Stimulated activated CD4-positive, alpha-beta T cell treated with anti-CD3 and anti-CD28 coated beads, TNF-alpha, amount 100 ng/mL, for 4 hours (primary cell): ENCODE results near the gene FOXI3.

Source experiments
- DNase-seq, 3 experiments: peaks; one replicate each; pipeline ENCODE4 v3.0.0-alpha.2; 2020; ENCODE audit warnings: low read depth in 3 of 3

Gene FOXI3

DNA sequence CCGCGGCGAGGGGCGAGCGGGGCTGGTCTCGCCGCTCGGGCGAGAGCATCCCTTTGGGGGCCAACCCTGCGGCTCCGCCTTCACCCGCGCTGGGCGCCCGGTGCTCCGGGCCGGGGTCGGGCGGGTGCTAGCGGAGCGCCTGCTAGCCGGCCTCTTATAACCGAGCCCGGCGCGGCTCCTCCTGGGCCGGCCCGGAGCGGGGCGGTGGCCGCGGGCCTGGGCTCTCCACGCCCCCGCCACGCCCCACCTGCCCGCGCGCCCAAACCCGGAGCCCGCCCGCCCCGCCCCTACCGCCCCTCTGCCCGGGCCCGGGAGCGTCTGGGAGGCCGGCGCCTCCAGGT, at the start of gene FOXI3:
TSS of gene FOXI3 (minus strand) at position 129 of the 341 bp plus-strand sequence. CDS start 158 bp downstream, outside the sequence.
- DNase-seq, result no peak

DNA sequence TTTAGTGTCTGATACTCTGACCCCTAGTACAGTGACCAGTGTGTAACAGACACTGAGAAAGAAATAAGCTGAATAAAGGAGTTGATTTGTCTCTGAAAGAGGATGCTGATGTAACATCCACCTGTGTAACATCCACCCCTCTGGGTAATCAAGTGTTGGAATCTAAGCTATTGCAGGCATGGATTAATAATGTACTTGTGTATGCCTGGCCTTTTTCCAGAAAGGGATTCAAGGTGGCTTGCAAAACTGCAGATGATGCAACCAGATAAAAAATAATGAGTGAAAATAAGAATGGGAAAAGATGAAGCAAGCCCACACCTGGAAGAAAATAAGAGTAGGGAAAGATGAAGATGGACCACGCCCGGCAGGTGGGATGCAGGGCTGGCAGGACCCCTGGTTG, 48.2 kb upstream of the FOXI3 start:
- DNase-seq, result no peak

DNA sequence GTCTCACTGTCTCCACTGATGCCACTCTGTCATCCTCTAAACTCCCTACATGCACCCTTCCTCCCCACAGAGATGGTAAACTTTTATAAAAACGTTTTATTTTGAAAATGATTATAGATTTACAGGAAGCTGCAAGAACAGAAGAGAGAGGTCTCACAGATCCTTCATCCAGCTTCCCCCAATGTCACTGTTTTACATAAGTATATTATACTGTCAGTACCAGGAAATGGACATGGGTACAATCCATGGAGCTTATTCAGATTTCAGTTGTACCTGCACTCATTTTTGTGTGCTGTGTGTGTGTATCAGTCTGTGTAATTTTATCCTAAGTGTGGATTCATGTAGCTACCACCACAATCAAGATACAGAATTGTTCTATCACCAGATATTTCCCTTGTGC, 46.7 kb upstream of the FOXI3 start:
- no peak for DNase-seq

- DNase-seq, result no peak
Observed at GRCh38 chr2:88493481-88493880, 41.0 kb upstream of the FOXI3 start.

GRCh38 chr2:88492002-88492401, 39.5 kb upstream of the FOXI3 start:
- no peak for DNase-seq

DNA sequence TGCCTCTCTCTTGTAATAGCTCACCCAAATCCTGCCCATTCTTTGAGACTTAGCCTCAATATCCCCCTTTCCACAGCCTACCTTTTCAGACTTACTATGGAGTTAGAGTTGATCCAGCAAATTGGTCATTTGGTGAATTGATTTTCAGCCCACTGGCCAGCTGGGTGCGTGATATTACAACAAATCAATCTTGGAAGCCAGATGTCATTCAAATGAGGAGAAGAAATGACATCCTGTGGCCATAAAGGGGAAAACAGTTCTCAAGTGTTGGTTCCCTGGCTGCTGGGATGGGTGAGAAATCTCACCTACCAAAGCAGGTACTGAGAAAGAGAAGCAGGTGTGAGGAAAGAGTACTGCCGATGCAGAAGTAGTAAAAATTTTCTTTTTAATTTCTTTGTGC, 36.7 kb upstream of the FOXI3 start:
- DNase-seq, result no peak

GRCh38 chr2:88483200-88483599, 30.7 kb upstream of the FOXI3 start:
- no peak for DNase-seq

DNA sequence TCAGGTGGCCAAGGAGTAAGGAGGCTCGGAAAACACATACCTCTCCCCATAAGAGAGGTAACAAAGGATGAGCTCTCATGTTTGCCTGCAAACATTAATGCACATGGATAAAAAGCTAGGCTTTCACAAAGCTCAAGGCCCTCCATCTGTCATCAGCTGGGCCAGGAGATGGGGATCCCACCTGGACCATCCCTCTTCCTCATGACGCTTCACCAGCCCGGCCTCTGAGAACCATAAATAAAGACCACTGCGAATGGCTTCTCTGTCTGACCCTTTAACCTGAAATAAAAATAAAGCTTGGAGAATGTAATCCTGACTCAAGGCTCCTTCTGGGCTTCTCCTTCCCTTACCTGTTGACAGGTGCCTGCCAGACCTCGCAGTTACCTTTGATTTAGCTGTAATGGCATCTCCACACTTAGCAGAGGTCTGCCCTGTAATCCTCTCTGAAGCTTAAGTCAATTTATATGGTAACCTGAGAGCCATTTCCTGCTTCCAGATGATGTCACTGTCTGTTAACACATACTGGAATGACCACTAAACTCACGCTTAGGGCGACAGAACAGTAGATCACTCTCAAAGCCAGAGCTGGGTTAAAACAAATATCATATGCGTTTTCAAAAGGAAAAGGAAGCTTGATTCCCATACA, 29.3 kb upstream of the FOXI3 start:
- DNase-seq, result no peak

DNA sequence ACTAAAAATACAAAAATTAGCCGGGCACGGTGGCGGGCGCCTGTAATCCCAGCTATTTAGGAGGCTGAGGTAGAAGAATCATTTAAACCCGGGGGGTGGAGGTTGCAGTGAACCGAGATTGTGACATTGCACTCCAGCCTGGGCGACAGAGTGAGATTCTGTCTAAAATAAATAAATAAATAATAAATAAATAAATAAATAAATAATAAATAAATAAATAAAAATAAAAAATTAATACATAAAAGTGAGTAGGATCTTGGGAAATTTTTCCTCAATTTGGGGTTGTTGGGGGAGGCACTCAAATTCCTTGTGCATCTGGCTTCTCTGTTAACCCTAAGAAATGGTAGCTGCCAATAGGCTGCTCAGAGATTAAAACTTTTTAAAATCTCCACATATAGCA, 20.3 kb upstream of the FOXI3 start:
- DNase-seq, result no peak

DNA sequence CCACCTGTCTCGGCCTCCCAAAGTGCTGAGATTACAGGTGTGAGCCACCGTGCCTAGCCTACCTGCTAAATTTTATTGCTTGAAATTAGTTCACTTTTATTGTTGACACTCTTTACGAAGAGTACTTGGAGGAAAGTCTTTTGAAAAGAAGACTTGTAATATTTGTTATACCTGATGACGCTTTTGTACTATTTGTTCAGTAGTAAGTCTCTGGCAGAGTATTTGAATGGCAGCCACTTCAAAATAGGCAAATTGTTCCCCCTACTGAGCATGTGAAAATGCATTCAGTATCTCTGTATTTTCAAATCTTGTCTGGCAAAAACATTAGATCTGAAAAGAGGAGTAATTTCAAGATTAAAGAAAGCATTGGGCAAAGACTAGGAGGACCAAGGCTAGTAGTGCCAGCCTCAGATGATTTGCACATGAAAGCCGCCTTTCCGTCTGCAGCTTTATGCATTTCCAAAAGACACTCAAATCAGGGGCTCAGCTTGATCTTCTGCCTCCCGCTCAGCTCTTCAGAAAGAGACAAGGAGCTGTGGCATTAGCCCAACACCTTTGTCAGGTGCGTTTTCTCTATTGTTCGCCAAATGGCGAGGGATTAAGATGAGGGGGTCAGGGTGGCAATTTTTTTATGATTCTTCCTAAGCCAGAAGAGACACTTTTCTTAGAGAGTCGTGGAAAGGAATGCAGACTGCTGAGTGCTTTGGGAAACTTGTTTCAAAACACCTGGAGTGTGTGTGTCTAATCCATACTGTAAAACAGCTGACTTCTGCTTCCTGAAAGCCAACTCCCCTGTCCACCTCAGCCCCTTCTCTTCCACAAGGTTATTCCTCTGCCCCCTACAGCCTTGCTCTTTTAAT, 18.8 kb upstream of the FOXI3 start:
- no peak for DNase-seq

GRCh38 chr2:88469202-88470114, 17.0 kb upstream of the FOXI3 start:
- no peak for DNase-seq

GRCh38 chr2:88464153-88464552, 11.7 kb upstream of the FOXI3 start:
- DNase-seq, result no peak

DNA sequence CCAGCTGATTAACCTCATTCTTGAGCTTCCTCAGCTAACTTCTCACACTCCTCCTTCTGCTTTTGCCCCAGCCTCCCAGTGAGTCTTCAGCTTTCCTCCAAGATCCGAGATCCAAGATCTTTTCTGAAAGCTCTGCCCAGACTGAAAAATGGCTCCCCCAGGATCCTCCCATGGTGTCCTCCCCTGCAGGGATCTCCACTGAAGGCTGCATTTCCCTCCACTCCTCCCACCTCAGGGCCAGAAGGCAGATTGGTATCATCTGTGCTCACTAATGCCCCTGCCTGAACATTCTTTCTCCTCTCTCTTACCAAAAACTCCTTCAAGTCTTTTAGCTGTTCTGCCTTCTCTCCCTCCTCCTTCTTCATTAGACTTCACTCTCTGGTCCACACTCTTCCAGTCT, 6.1 kb upstream of the FOXI3 start:
- DNase-seq, result no peak

- no peak for DNase-seq
Observed at GRCh38 chr2:88452980-88453582, 588 bp upstream of the FOXI3 start.

GRCh38 chr2:88451811-88452564, 505 bp downstream of the FOXI3 start:
- DNase-seq, result no peak

GRCh38 chr2:88450925-88451810, 1.3 kb downstream of the FOXI3 start:
- DNase-seq, result no peak

DNA sequence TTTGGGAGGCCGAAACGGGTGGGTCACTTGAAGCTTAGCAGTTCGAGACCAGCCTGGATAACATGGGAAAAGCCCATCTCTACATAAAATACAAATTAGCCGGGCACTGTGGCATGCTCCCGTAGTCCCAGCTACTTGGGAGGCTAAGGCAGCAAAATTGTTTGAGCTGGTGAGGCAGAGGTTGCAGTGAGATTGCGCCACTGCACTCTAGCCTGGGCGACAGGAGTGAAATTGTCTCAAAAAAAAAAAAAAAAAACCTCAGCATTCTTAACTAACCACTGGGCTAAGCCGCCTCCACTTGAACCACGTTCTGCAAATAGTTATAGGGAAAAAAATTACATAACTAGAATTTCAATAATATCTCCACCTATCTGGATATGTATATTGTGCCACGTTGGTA, 2.3 kb downstream of the FOXI3 start:
- DNase-seq, result no peak

DNA sequence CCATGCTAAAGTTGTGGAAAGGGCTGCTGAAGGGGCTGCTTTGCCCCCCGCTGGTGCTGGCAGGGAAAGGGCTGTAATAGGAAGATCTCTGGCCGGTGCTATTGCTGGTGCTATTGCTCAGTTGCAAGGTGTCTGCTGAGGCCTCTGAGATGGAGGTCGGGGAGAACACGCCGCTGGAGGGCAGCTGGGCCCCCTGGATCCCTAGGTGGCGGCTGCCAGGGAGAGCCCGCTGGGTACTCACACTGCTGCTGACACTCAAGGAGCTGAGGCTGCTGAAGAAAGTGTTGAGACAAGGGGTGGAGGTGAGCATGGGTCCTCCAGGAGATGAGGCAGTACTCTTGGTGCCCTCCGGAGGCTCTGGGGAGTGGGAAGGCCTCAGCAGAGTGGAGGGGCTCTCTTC, 4.2 kb downstream of the FOXI3 start:
- DNase-seq, result no peak

DNA sequence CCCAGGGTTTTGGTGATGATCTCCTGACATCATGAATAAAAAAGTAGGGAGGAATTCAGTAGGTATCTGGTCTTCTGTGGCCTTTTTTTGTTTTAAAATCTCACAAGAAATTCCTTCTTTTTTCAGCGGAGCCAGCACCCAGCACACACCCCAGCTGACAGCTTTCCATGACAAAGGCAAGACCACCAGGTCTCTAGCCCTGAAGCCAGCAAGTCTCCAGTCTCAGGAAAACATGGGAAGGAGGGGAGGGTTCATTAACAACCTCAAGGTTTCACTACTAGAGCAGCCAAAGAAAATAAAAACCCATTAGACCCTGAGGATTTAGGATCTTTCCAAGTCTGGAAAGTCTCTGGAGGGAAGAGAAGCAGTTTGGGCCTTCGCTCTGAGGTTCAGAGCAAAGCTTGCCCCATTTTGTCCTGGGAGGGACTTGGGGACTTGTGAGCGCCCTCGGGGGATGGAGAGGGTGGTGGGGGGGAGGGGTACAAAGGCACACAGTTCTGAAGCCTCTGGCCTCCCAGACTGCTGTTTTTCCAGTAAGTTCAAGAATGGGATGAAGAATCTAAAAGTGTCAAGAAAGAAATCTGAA, 9.0 kb downstream of the FOXI3 start:
- no peak for DNase-seq

DNA sequence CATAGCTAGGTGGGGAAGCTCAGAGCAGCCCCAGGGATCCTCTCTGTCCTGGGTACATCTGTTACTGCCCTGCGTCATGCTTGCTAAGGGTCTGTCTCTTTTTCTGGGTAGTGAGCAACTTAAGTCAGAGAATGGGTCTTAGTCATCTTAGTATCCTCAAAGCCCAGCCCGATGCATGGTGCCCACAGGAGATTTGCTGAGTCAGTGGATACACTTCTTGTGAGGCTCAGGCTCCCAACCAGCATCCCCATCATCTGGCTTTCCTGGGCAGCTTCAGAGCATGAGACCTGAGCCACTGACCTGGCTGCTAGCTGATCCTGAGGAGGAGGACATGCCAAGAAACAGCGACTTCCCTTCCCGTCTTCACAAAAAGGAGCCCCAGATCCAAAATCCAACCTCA, 10.0 kb downstream of the FOXI3 start:
- DNase-seq, result no peak
